DOHH2 (cell line): ENCODE results near the gene NRXN3.

Experiments
- H3F3A ChIP-seq: fragments of 200-600 bp; sonication (generic), shearing (Covaris generic); 2 replicates; pipeline ENCODE4 v1.6.0; 2016; ENCODE audit warnings: antibody characterized with exemption, mild to moderate bottlenecking; ENCODE audit not compliant: control insufficient read depth, insufficient read depth
- H3K27ac ChIP-seq: fragments of 200-600 bp; sonication (generic); 2 replicates; pipeline ENCODE4 v1.5.1; 2014; ENCODE audit warnings: low read depth, mild to moderate bottlenecking, low read length, moderate library complexity
- H3K27me3 ChIP-seq: fragments of 200-600 bp; sonication (generic); 2 replicates; pipeline ENCODE4 v1.6.1; 2014; ENCODE audit warnings: mild to moderate bottlenecking, low read length, mixed read lengths; ENCODE audit not compliant: control insufficient read depth
- H3K36me3 ChIP-seq: fragments of 200-600 bp; sonication (generic); 2 replicates; pipeline ENCODE4 v1.6.1; 2014; ENCODE audit warnings: mild to moderate bottlenecking, low read length, moderate library complexity, mixed read lengths; ENCODE audit not compliant: control insufficient read depth
- H3K4me1 ChIP-seq: fragments of 200-600 bp; sonication (generic); 2 replicates; pipeline ENCODE4 v1.6.1; 2014; ENCODE audit warnings: mild to moderate bottlenecking, low read length, mixed read lengths; ENCODE audit not compliant: control insufficient read depth
- H3K4me2 ChIP-seq: fragments of 200-600 bp; sonication (generic); 2 replicates; pipeline ENCODE4 v1.6.0; 2014; ENCODE audit warnings: mild to moderate bottlenecking, low read length, moderate library complexity
- H3K4me3 ChIP-seq: fragments of 200-600 bp; sonication (generic); 2 replicates; pipeline ENCODE4 v1.5.1; 2014; ENCODE audit warnings: mild to moderate bottlenecking, low read length, mixed read lengths
- H3K79me2 ChIP-seq: fragments of 200-600 bp; sonication (generic); 2 replicates; pipeline ENCODE4 v1.6.1; 2014; ENCODE audit warnings: mild to moderate bottlenecking, low read length, mixed read lengths; ENCODE audit not compliant: control insufficient read depth
- H3K9me2 ChIP-seq: fragments of 200-600 bp; sonication (generic); replicated peaks from 2 replicates; pipeline ENCODE4 v1.6.1; 2014; ENCODE audit warnings: mild to moderate bottlenecking, low read length, mixed read lengths; ENCODE audit not compliant: control insufficient read depth
- H3K9me3 ChIP-seq: fragments of 200-600 bp; sonication (generic); 2 replicates; pipeline ENCODE4 v1.6.1; 2014; ENCODE audit warnings: antibody characterized with exemption, low read length, mixed read lengths; ENCODE audit not compliant: control insufficient read depth, insufficient read depth
- H4K20me1 ChIP-seq: fragments of 200-600 bp; sonication (generic); 2 replicates; pipeline ENCODE4 v1.6.0; 2014; ENCODE audit warnings: low read depth, mild to moderate bottlenecking, antibody characterized with exemption, low read length, moderate library complexity; ENCODE audit not compliant: control insufficient read depth, insufficient read depth
- CTCF ChIP-seq: fragments of 200-600 bp; sonication (generic); IDR thresholded peaks from one replicate; pipeline ENCODE4 v1.5.1; 2014; ENCODE audit warnings: antibody characterized with exemption, mild to moderate bottlenecking, low read depth, low read length; ENCODE audit not compliant: poor library complexity, severe bottlenecking
- EZH2phosphoT487 ChIP-seq: fragments of 200-600 bp; sonication (generic); IDR thresholded peaks from 2 replicates; pipeline ENCODE4 v1.6.1; 2017; ENCODE audit warnings: borderline replicate concordance, mild to moderate bottlenecking, antibody characterized with exemption, low read length, moderate library complexity, mixed read lengths

NRXN3 gene

GRCh38 chr14:79253576-79253975, 1083.4 kb downstream of the NRXN3 start:
- Histone ChIP-seq H3K27me3 (no peaks in the 10 kb centered on the region), H3F3A (no peaks in the 10 kb centered on the region), H3K4me3 (no peak overlapping the region), H4K20me1 (no peaks in the 10 kb centered on the region), H3K27ac (no peak overlapping the region), H3K4me1 (no peaks in the 10 kb centered on the region), H3K4me2 (no peak overlapping the region), H3K9me3 (no peaks in the 10 kb centered on the region), H3K36me3 (no peaks in the 10 kb centered on the region), H3K79me2 (no peaks in the 10 kb centered on the region), H3K9me2 (no peaks in the 10 kb centered on the region)
- TF ChIP-seq CTCF (no peak), EZH2phosphoT487 (no peak)

- H3K9me2 ChIP-seq: no peaks in the 10 kb centered on the region
Measured at GRCh38 chr14:79254069-79254775, 1084.0 kb downstream of the NRXN3 start.

GRCh38 chr14:79256380-79256779, 1086.2 kb downstream of the NRXN3 start:
- no peak overlapping the region for H3K27ac ChIP-seq
- H3F3A ChIP-seq: no peaks in the 10 kb centered on the region
- H3K79me2 ChIP-seq: no peaks in the 10 kb centered on the region
- no peaks in the 10 kb centered on the region for H3K9me3 ChIP-seq
- no peaks in the 10 kb centered on the region for H3K9me2 ChIP-seq
- H3K36me3 ChIP-seq: no peaks in the 10 kb centered on the region
- no peak for TF ChIP-seq EZH2phosphoT487
- TF ChIP-seq CTCF: no peak
- H3K4me2 ChIP-seq: no peak overlapping the region
- no peaks in the 10 kb centered on the region for H4K20me1 ChIP-seq
- H3K4me1 ChIP-seq: no peaks in the 10 kb centered on the region
- H3K4me3 ChIP-seq: no peak overlapping the region
- H3K27me3 ChIP-seq: no peaks in the 10 kb centered on the region

More at GRCh38 chr14:79254069-79254775, 1084.0 kb downstream of the NRXN3 start:
- Histone ChIP-seq H3K4me3 (no peak overlapping the region), H3K27ac (no peak overlapping the region), H3K27me3 (no peaks in the 10 kb centered on the region), H3K4me1 (no peaks in the 10 kb centered on the region), H4K20me1 (no peaks in the 10 kb centered on the region), H3K79me2 (no peaks in the 10 kb centered on the region), H3K4me2 (no peak overlapping the region), H3K9me3 (no peaks in the 10 kb centered on the region), H3K36me3 (no peaks in the 10 kb centered on the region), H3F3A (no peaks in the 10 kb centered on the region)
- TF ChIP-seq CTCF: no peak
- no peak for TF ChIP-seq EZH2phosphoT487
